Measurements from ENCODE around the gene INSC.

DNA sequence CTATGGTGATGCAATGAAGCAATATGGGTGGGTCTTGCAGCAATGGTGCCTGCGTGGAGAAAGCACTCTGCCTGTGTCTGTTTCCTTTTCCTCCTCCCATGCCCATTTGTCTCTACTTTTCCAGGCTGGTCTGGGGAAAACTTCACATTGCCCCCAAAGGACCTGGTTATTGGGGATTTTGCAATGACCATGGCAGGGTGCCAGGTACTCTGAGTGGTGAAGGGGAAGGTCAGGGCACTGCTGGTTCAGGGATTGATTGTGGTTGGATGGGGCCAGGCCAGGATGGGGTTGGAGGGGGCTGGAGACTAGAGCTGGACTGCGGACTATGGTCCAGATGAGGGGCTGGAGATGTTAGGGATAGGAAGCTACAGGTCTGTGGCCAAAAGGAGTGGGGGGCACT lies 92.1 kb downstream of the INSC start:
- TF ChIP-seq, protein P1, sequence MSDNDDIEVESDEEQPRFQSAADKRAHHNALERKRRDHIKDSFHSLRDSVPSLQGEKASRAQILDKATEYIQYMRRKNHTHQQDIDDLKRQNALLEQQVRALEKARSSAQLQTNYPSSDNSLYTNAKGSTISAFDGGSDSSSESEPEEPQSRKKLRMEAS (IDR thresholded peaks at IDR 0.05) = no peak
- no peak for TF ChIP-seq REST (IDR thresholded peaks at IDR 0.05; ENCODE audit: low read depth)
- no peak for TF ChIP-seq USF1 (IDR thresholded peaks at IDR 0.05)
- TF ChIP-seq ZBTB7A (IDR thresholded peaks at IDR 0.05; ENCODE audit: low read depth) = no peak
- no peak; the same call in 1 of the 2 replicates for TF ChIP-seq CEBPB (IDR thresholded peaks at IDR 0.05)
- no peak for TF ChIP-seq EP300 (IDR thresholded peaks at IDR 0.05; ENCODE audit: borderline replicate concordance)
- no peak for TF ChIP-seq TAF1 (IDR thresholded peaks at IDR 0.05; ENCODE audit: low read depth)
- TF ChIP-seq CREB1 (IDR thresholded peaks at IDR 0.05; ENCODE audit: low read depth) = no peak
- TF ChIP-seq TEAD4 (IDR thresholded peaks at IDR 0.05) = no peak
- no peak for TF ChIP-seq TCF12 (IDR thresholded peaks at IDR 0.05; ENCODE audit: low read depth)
